ENCODE measurements around the gene GSTCD.
"Not testable (repeated sequence)": the region's sequence is repeated elsewhere in the genome, so short reads cannot be mapped to it uniquely, and the experiment has no call there.

Gene GSTCD

DNA sequence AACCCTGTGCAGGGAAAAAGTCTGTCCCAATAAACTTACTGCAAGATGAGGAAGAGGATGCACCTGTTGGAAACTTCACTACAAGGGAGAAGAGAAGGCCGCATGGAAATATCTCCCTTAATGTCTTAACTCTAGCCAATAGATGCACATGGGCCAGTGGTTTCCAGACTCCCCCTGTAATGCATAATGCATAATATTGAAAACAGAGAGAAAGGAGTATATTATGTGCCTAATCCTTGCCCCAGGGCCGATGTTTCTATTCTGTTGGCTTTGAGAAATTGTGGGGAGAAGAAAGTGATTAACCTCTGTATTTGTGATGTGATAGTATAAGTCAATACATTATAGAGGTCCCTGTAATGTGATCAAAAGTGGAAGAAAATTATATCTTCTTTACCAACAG, 37.3 kb upstream of the GSTCD start:
- no peak for DNase-seq (ENCODE audit: low read depth in 2 of 2)
- no peak overlapping the region for H3K4me3 ChIP-seq (replicated peaks in 1 of 2; ENCODE audit: low read depth in 2 of 2, low read length in 2 of 2)
- TF ChIP-seq, protein P1, sequence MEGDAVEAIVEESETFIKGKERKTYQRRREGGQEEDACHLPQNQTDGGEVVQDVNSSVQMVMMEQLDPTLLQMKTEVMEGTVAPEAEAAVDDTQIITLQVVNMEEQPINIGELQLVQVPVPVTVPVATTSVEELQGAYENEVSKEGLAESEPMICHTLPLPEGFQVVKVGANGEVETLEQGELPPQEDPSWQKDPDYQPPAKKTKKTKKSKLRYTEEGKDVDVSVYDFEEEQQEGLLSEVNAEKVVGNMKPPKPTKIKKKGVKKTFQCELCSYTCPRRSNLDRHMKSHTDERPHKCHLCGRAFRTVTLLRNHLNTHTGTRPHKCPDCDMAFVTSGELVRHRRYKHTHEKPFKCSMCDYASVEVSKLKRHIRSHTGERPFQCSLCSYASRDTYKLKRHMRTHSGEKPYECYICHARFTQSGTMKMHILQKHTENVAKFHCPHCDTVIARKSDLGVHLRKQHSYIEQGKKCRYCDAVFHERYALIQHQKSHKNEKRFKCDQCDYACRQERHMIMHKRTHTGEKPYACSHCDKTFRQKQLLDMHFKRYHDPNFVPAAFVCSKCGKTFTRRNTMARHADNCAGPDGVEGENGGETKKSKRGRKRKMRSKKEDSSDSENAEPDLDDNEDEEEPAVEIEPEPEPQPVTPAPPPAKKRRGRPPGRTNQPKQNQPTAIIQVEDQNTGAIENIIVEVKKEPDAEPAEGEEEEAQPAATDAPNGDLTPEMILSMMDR (IDR thresholded peaks at IDR 0.05; ENCODE audit: low read depth, low read length), result no peak

DNA sequence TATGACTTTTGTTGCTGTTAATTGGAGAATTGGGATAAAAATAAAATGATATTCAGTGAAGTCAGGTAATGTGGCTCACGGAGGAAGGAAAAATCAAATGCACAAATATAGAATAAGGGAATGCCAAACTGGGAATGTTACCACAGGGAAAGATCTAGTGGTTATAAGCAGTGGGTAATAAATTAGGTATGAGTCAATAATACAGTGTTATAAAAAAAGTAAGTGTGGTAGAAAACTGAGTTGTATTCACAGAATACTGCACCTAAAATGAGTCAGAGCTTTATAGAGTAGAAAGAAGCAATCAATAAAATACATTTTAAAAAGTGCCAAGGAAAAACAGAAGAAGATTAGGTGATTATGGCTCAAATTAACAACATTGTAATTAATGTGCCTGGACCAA, 34.6 kb upstream of the GSTCD start:
- H3K4me3 ChIP-seq (replicated peaks in 1 of 2; ENCODE audit: low read depth in 2 of 2, low read length in 2 of 2), result no peak overlapping the region
- no peak for DNase-seq (ENCODE audit: low read depth in 2 of 2)
- TF ChIP-seq, protein P1 (IDR thresholded peaks at IDR 0.05; ENCODE audit: low read depth, low read length), result no peak

DNA sequence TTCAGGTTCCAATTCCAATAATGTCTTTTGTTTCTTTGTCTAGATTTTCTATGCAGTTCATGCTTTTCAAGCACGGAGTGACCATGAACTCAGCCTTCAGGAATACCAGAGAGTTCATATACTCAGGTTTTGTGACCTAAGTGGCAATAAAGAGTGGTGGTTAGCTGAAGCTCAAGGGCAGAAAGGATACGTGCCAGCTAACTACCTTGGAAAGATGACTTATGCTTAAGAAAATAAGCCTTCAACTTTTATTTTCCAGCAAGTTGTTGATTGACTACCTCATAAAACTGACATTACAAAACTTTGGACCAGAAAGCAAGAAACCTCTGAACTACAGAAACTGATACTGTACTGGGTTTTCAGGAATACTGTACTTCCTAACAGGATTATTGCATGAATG, 30.9 kb upstream of the GSTCD start:
- no peak overlapping the region for H3K4me3 ChIP-seq (replicated peaks in 1 of 2; ENCODE audit: low read depth in 2 of 2, low read length in 2 of 2)
- TF ChIP-seq, protein P1 (IDR thresholded peaks at IDR 0.05; ENCODE audit: low read depth, low read length), result no peak
- no peak for DNase-seq (ENCODE audit: low read depth in 2 of 2)

DNA sequence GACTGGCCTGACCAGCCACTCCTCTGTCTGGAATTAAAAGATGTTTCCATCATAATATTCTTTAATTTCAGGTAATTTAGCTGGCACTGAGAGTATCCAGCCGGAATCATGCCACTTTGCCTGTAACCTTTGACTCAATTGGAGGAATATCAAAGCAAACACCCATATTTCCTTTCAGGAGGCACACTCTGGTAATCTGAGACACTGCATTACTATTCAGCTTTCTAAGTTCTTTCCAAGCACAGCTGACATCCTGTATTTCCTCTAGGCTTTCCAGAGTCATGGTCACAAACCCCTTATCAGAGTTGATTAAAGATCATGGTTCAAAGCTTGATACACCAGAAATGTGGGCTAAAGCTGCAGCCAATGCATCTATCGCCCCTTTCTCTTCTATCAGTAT, 29.4 kb upstream of the GSTCD start:
- H3K4me3 ChIP-seq (replicated peaks in 1 of 2; ENCODE audit: low read depth in 2 of 2, low read length in 2 of 2), result no peak overlapping the region
- DNase-seq (ENCODE audit: low read depth in 2 of 2), result peak in 1 of 2 donors; percentile 10
- TF ChIP-seq, protein P1 (IDR thresholded peaks at IDR 0.05; ENCODE audit: low read depth, low read length), result no peak

DNA sequence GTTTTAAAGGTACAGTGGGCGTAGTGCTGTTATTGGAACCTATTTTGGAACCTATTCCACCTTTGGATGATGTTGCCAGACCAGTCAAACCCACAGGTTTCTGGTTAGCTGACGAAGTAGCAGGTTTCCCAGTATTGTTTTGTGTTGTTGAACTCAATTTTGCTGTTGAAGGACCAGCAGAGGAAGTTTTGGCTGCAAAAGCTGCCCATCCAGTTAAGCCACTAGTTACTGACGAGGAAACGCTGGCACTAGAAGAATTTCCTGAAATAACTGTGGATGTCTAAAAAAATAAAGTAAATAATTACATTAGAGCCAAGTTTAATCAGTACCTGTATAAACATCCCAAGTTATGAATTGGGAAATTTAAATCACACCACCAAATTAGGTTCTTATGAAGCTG, 25.5 kb upstream of the GSTCD start:
- TF ChIP-seq, protein P1 (IDR thresholded peaks at IDR 0.05; ENCODE audit: low read depth, low read length), result no peak
- H3K4me3 ChIP-seq (replicated peaks in 1 of 2; ENCODE audit: low read depth in 2 of 2, low read length in 2 of 2), result no peak overlapping the region
- DNase-seq (ENCODE audit: low read depth in 2 of 2), result no peak

DNA sequence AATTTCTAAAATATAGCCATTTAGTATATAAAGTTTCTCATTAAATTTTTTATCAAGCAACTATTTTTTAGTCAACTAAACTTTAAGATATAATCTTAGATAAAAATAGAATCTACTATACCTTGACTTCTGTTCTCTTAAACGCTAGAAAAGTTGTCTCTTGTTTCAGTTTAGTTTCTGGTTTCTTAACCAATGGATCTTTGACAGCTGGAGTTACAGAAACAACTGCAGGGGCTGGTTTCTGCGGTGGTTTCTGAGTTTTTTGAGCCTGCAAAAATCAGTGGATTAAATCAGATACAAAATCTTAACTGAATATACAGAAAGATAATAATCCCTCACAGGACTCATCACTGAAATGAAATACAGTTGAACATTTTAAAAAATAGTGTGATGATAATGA, 22.0 kb upstream of the GSTCD start:
- no peak overlapping the region for H3K4me3 ChIP-seq (replicated peaks in 1 of 2; ENCODE audit: low read depth in 2 of 2, low read length in 2 of 2)
- no peak for DNase-seq (ENCODE audit: low read depth in 2 of 2)
- TF ChIP-seq, protein P1 (IDR thresholded peaks at IDR 0.05; ENCODE audit: low read depth, low read length), result no peak

DNA sequence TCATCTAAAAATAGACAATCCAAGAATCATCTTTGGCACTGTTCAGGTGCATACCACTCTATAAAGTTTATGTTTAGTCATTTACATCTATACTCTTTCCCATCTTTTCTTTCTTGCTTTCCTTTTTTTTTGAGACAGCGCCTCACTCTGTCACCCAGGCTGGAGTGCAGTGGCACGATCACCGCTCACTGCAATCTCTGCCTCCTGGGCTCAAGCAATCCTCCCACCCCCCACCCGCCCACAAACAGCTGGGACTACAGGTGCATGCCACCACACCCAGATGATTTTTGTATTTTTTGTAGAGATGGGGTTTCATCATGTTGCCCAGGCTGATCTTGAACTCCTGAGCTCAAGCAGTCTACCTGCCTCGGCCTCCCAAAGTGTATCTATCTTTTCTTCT, 13.8 kb upstream of the GSTCD start:
- H3K4me3 ChIP-seq (replicated peaks in 1 of 2; ENCODE audit: low read depth in 2 of 2, low read length in 2 of 2); DNase-seq (ENCODE audit: low read depth in 2 of 2): not testable (repeated sequence)

DNA sequence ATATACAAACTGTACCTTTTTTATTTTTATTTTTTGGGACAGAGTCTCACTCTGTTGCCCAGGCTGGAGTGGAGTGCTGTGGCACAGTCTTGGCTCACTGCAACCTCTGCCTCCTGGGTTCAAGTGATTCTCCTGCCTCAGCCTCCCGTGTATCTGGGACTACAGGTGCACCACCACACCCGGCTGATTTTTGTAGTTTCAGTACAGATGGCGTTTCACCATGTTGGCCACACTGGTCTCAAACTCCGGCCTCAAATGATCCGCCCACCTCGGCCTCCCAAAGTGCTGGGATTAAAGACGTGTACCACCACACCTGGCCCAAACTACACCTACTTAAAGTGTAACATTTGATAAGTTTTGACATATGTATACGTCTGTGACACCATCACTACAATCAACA, 12.8 kb upstream of the GSTCD start:
- DNase-seq (ENCODE audit: low read depth in 2 of 2); H3K4me3 ChIP-seq (replicated peaks in 1 of 2; ENCODE audit: low read depth in 2 of 2, low read length in 2 of 2): not testable (repeated sequence)
